OCI-LY7 (cell line): ENCODE measurements around the gene APOO.
"Not testable (repeated sequence)": the region's sequence is repeated elsewhere in the genome, so short reads cannot be mapped to it uniquely, and the experiment has no call there.

Experiments used
- CTCF ChIP-seq: fragments of 200-600 bp; sonication (generic); conservative IDR thresholded peaks from 2 replicates; pipeline ENCODE4 v1.5.1; 2014; ENCODE audit warnings: mild to moderate bottlenecking, antibody characterized with exemption, low read length, moderate library complexity, mixed read lengths
- EZH2phosphoT487 ChIP-seq: fragments of 200-600 bp; sonication (generic); IDR thresholded peaks from 2 replicates; pipeline ENCODE4 v1.6.1; 2018; ENCODE audit warnings: low read depth, borderline replicate concordance, mild to moderate bottlenecking, mixed run types, antibody characterized with exemption, low read length, moderate library complexity, mixed read lengths

GRCh38 chrX:23894993-23895392 lies 12.7 kb downstream of the APOO start:
- not testable (repeated sequence) for TF ChIP-seq CTCF, EZH2phosphoT487
